ENCODE measurements around the gene GUCY2C. TPM values are rescaled to one million over a fixed set of nuclear protein-coding genes. Genes with fewer than 3 reads are reported as not detected.
A peak's percentile ranks its signal among the peaks of the same experiment; 100 is the strongest.

The GUCY2C gene
- total and polyA plus RNA-seq, 10 of the 15 experiments (the other 5 are each of a cell fraction or from before 2014, with no cell fraction given): 0.08 to 0.60 (median 0.17) TPM

DNA sequence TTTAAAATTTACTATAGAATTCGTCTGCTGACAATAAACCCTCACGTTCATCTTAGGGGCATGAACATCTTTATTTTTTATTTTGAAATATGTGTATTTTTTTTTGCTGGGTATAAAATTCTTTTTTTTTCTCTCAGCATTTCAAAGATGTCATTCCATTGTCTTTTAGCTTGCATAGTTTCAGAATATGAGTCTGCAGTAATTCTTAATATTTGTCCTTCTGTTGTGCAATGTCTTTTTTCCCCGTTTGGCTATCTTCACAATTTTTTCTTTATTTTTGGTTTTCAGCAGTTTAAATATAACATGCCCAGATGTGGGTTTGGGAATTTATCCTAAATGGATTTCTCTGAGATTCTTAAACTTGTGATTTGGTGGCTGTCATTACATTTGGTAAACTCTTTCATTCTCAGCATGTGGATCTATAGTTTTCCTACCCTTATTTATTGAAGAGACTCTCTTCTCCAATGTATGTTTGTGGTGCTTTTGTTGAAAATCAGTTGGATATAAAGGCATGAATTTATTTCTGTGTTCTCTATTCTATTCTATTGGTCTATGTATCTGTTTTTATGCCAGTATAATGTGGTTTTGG, 90.9 kb downstream of the GUCY2C start:
- BruUV-seq (replicated peaks): no TSS peak
- Histone ChIP-seq H3K9ac (ENCODE audit: control insufficient read depth, insufficient read depth, low read length) (no peak overlapping the region), H3K4me1 (ENCODE audit: control insufficient read depth, insufficient read depth, low read length) (no peaks in the 10 kb centered on the region), H2AFZ (ENCODE audit: control insufficient read depth, low read depth, low read length) (no peak overlapping the region), H3K27ac (ENCODE audit: control insufficient read depth, insufficient read depth) (no peak overlapping the region), H3K79me2 (ENCODE audit: control insufficient read depth, insufficient read depth, low read length) (no peaks in the 10 kb centered on the region), H3K9me3 (replicated peaks; ENCODE audit: control insufficient read depth, insufficient read depth, low read length) (peaks cover 4% of the 10 kb centered on the region), H3K4me2 (ENCODE audit: control insufficient read depth, insufficient read depth) (no peak overlapping the region), H3K4me3 (no peak overlapping the region), H4K20me1 (ENCODE audit: control insufficient read depth, insufficient read depth) (no peaks in the 10 kb centered on the region), H3K27me3 (replicated peaks in 1 of 2; ENCODE audit: control insufficient read depth in 2 of 2, insufficient read depth in 2 of 2, low read length in 1 of 2) (no peaks in the 10 kb centered on the region), H3K36me3 (ENCODE audit: control insufficient read depth in 2 of 2, insufficient read depth in 2 of 2, low read length in 1 of 2) (no peaks in the 10 kb centered on the region)
- TF ChIP-seq, protein P1, sequence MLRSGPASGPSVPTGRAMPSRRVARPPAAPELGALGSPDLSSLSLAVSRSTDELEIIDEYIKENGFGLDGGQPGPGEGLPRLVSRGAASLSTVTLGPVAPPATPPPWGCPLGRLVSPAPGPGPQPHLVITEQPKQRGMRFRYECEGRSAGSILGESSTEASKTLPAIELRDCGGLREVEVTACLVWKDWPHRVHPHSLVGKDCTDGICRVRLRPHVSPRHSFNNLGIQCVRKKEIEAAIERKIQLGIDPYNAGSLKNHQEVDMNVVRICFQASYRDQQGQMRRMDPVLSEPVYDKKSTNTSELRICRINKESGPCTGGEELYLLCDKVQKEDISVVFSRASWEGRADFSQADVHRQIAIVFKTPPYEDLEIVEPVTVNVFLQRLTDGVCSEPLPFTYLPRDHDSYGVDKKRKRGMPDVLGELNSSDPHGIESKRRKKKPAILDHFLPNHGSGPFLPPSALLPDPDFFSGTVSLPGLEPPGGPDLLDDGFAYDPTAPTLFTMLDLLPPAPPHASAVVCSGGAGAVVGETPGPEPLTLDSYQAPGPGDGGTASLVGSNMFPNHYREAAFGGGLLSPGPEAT (IDR thresholded peaks at IDR 0.05; ENCODE audit: low read depth): 0 out of 2 replicates have a peak, but pooled peaks have one; percentile 39
- TF ChIP-seq, protein P2, sequence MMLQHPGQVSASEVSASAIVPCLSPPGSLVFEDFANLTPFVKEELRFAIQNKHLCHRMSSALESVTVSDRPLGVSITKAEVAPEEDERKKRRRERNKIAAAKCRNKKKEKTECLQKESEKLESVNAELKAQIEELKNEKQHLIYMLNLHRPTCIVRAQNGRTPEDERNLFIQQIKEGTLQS (IDR thresholded peaks at IDR 0.05; ENCODE audit: borderline replicate concordance, extremely low read depth, low read depth, low read length): no peak
- TF ChIP-seq, protein P3, sequence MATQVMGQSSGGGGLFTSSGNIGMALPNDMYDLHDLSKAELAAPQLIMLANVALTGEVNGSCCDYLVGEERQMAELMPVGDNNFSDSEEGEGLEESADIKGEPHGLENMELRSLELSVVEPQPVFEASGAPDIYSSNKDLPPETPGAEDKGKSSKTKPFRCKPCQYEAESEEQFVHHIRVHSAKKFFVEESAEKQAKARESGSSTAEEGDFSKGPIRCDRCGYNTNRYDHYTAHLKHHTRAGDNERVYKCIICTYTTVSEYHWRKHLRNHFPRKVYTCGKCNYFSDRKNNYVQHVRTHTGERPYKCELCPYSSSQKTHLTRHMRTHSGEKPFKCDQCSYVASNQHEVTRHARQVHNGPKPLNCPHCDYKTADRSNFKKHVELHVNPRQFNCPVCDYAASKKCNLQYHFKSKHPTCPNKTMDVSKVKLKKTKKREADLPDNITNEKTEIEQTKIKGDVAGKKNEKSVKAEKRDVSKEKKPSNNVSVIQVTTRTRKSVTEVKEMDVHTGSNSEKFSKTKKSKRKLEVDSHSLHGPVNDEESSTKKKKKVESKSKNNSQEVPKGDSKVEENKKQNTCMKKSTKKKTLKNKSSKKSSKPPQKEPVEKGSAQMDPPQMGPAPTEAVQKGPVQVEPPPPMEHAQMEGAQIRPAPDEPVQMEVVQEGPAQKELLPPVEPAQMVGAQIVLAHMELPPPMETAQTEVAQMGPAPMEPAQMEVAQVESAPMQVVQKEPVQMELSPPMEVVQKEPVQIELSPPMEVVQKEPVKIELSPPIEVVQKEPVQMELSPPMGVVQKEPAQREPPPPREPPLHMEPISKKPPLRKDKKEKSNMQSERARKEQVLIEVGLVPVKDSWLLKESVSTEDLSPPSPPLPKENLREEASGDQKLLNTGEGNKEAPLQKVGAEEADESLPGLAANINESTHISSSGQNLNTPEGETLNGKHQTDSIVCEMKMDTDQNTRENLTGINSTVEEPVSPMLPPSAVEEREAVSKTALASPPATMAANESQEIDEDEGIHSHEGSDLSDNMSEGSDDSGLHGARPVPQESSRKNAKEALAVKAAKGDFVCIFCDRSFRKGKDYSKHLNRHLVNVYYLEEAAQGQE (IDR thresholded peaks at IDR 0.05; ENCODE audit: low read depth, low read length): no peak
- no peak for TF ChIP-seq MXI1 (IDR thresholded peaks at IDR 0.05; ENCODE audit: low read depth, low read length)
- TF ChIP-seq CBX5 (IDR thresholded peaks at IDR 0.05; ENCODE audit: low read depth): peak; percentile 100
- TF ChIP-seq CBX3 (IDR thresholded peaks at IDR 0.05; ENCODE audit: borderline replicate concordance, low read depth): 0 out of 2 replicates have a peak, but pooled peaks have one; percentile 73
- TF ChIP-seq, protein P4, sequence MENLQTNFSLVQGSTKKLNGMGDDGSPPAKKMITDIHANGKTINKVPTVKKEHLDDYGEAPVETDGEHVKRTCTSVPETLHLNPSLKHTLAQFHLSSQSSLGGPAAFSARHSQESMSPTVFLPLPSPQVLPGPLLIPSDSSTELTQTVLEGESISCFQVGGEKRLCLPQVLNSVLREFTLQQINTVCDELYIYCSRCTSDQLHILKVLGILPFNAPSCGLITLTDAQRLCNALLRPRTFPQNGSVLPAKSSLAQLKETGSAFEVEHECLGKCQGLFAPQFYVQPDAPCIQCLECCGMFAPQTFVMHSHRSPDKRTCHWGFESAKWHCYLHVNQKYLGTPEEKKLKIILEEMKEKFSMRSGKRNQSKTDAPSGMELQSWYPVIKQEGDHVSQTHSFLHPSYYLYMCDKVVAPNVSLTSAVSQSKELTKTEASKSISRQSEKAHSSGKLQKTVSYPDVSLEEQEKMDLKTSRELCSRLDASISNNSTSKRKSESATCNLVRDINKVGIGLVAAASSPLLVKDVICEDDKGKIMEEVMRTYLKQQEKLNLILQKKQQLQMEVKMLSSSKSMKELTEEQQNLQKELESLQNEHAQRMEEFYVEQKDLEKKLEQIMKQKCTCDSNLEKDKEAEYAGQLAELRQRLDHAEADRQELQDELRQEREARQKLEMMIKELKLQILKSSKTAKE (IDR thresholded peaks at IDR 0.05; ENCODE audit: low read depth, poor library complexity, severe bottlenecking): peak; percentile 73
- no peak for TF ChIP-seq PAX5 (IDR thresholded peaks at IDR 0.05; ENCODE audit: borderline replicate concordance, low read depth, low read length)
- ATAC-seq (no peak), FAIRE-seq (no peak), DNase-seq (ENCODE audit: low read depth, low spot score) (no peak)
- in situ Hi-C loops (cut with MboI) (no loop called here), intact Hi-C loops (cut with micrococcal nuclease; ENCODE audit: unreplicated experiment) (no loop called here)
- 37% methylated on average over 3 of the region's 3 CpGs for WGBS (ENCODE audit: insufficient coverage, insufficient replicate concordance, low lambda C conversion rate, missing lambda C conversion rate)
- ChIA-PET SMC1A (ENCODE audit: uncharacterized antibody, unreplicated experiment) (no interaction called here), POLR2A (no interaction called here), CTCF (interaction anchor here (1.3 kb wide), 1 partner anchor 24 kb away, joined by 3 read pairs; no protein-coding TSS in a partner anchor), RAD21 (ENCODE audit: unreplicated experiment) (no interaction called here)

Measured in GM12878 (cell line).